Naive thymus-derived CD4-positive, alpha-beta T cell (primary cell): ENCODE measurements around the gene RHBDD2. TPM values are rescaled to one million over a fixed set of nuclear protein-coding genes. Genes with fewer than 3 reads are reported as not detected.
"Not testable (repeated sequence)": the region's sequence is repeated elsewhere in the genome, so short reads cannot be mapped to it uniquely, and the experiment has no call there.

ENCODE experiments used
- ATAC-seq: fragments of 150-1000 bp; cut with Tn5 transposase; 2 replicates; pipeline ENCODE4 v1.10.0; 2021; ENCODE audit warnings: mild to moderate bottlenecking, moderate library complexity
- CTCF ChIA-PET: fragments of 350-600 bp; sonication (Branson Sonifier 250); formaldehyde crosslinking; loops from one replicate; lab custom pipeline; 2021; ENCODE audit warnings: antibody characterized with exemption; lab: Charles Lee
- POLR2A ChIA-PET: fragments of 350-600 bp; sonication (Branson Sonifier 250); formaldehyde crosslinking; loops from one replicate; lab custom pipeline; 2021; ENCODE audit warnings: antibody characterized with exemption, inconsistent platforms; lab: Charles Lee
- DNase-seq, 9 donors: peaks; one replicate each; pipeline versions ENCODE4 v3.0.0 to v3.0.0-alpha.2; 2020 to 2022; ENCODE audit warnings: mixed read lengths in 1 of 9
- H3K27ac ChIP-seq: one replicate; pipeline ENCODE4 v1.7.0; 2013; ENCODE audit warnings: mild to moderate bottlenecking, low read depth, low read length, moderate library complexity
- H3K27me3 ChIP-seq, 2 donors: one replicate each; pipeline ENCODE4 v1.7.0; 2013; ENCODE audit warnings: low read length in 2 of 2, mild to moderate bottlenecking in 2 of 2, moderate library complexity in 2 of 2; ENCODE audit not compliant: control insufficient read depth in 2 of 2, insufficient read depth in 2 of 2
- H3K36me3 ChIP-seq, 3 experiments: 1 replicate in 2 of 3; 2 replicates in 1 of 3; pipeline ENCODE4 v1.7.0; 2013; ENCODE audit warnings: low read length in 3 of 3, mild to moderate bottlenecking in 3 of 3, moderate library complexity in 1 of 3; ENCODE audit not compliant: insufficient read depth in 3 of 3, control insufficient read depth in 2 of 3
- H3K4me1 ChIP-seq, 2 donors: one replicate each; pipeline ENCODE4 v1.7.0; 2013; ENCODE audit warnings: low read length in 2 of 2, mild to moderate bottlenecking in 2 of 2, moderate library complexity in 1 of 2; ENCODE audit not compliant: control insufficient read depth in 2 of 2, insufficient read depth in 2 of 2
- H3K4me3 ChIP-seq: 2 replicates; pipeline ENCODE4 v1.7.0; 2013; ENCODE audit warnings: mild to moderate bottlenecking, low read length
- H3K9me3 ChIP-seq, 3 experiments: 1 replicate in 2 of 3; 2 replicates in 1 of 3; pipeline ENCODE4 v1.7.0; 2013; ENCODE audit warnings: low read length in 3 of 3; ENCODE audit not compliant: control insufficient read depth in 2 of 3
- H3K27ac Mint-ChIP-seq, 9 donors: one replicate each; pipeline ENCODE4 v1.8.0; 2020 to 2022; ENCODE audit warnings: mixed read lengths in 9 of 9, mild to moderate bottlenecking in 8 of 9, moderate library complexity in 5 of 9, inconsistent platforms in 2 of 9
- H3K27me3 Mint-ChIP-seq, 5 donors: one replicate each; pipeline ENCODE4 v1.8.0; 2021 to 2022; ENCODE audit warnings: mixed read lengths in 5 of 5, mild to moderate bottlenecking in 1 of 5
- H3K36me3 Mint-ChIP-seq, 5 donors: one replicate each; pipeline ENCODE4 v1.8.0; 2020 to 2022; ENCODE audit warnings: mixed read lengths in 5 of 5, mild to moderate bottlenecking in 3 of 5, inconsistent platforms in 1 of 5
- H3K4me1 Mint-ChIP-seq, 7 donors: one replicate each; pipeline ENCODE4 v1.8.0; 2020 to 2022; ENCODE audit warnings: mixed read lengths in 7 of 7, mild to moderate bottlenecking in 3 of 7, inconsistent platforms in 1 of 7
- H3K4me3 Mint-ChIP-seq, 10 donors: one replicate each; pipeline ENCODE4 v1.8.0; 2020 to 2022; ENCODE audit warnings: mild to moderate bottlenecking in 10 of 10, mixed read lengths in 10 of 10, moderate library complexity in 6 of 10, inconsistent platforms in 2 of 10
- H3K9me3 Mint-ChIP-seq, 11 donors: one replicate each; pipeline ENCODE4 v1.8.0; 2020 to 2022; ENCODE audit warnings: mixed read lengths in 11 of 11, mild to moderate bottlenecking in 4 of 11, inconsistent platforms in 1 of 11, moderate library complexity in 1 of 11
- intact Hi-C, 2 donors: fragments of 100-400 bp; cut with micrococcal nuclease; formaldehyde crosslinking; loops; one replicate each; pipeline ENCODE4 v1.15.1; 2023
- polyA plus RNA-seq, 2 donors: library from polyadenylated mRNA; unstranded; fragments of 300-500 nt; fragmentation: Illumina TruSeq; gene quantifications; one replicate each; pipeline ENCODE4 v1.2.3, GENCODE V29; 2021
- total RNA-seq, 6 experiments: library from RNA in 5 of 6; stranded (reverse) in 5 of 6; gene quantifications; 1 replicate in 5 of 6; 2 replicates in 1 of 6; pipeline ENCODE4 v1.2.3 and lab custom pipeline; 2021 to 2026

Gene RHBDD2
- total and polyA plus RNA-seq, 7 experiments from 2014 or later, result 36.2 to 124 (median 73.6) TPM

GRCh38 chr7:75889826-75890225, 11.0 kb downstream of the RHBDD2 start:
- ATAC-seq (no peak), DNase-seq (no peak)
- ChIA-PET CTCF (no interaction called here), POLR2A (interaction anchor here (0.9 kb wide), 1 partner anchor 20 kb away, joined by 3 read pairs; no protein-coding TSS in a partner anchor)
- Histone ChIP-seq H3K4me1 (no peaks in the 10 kb centered on the region), H3K36me3 (peaks cover 0 to 45% (median 5%) of the 10 kb centered on the region in 3 experiments), H3K27ac (no peak overlapping the region), H3K27me3 (no peaks in the 10 kb centered on the region), H3K4me3 (no peak overlapping the region), H3K9me3 (no peaks in the 10 kb centered on the region)
- no peaks in the 10 kb centered on the region for H3K27me3 Mint-ChIP-seq
- no peak overlapping the region for H3K4me3 Mint-ChIP-seq
- peaks cover 0 to 17% (median 3%) of the 10 kb centered on the region in 5 donors for H3K36me3 Mint-ChIP-seq
- no peaks in the 10 kb centered on the region for H3K9me3 Mint-ChIP-seq
- H3K27ac Mint-ChIP-seq, result no peak overlapping the region
- intact Hi-C loops, result no loop called here
- peaks cover 0 to 5% (median 3%) of the 10 kb centered on the region in 7 donors for H3K4me1 Mint-ChIP-seq

GRCh38 chr7:75891237-75891636, 12.4 kb downstream of the RHBDD2 start:
- peaks cover 0 to 31% (median 3%) of the 10 kb centered on the region in 3 experiments for H3K36me3 ChIP-seq
- DNase-seq, ATAC-seq, H3K27ac ChIP-seq, H3K4me3 Mint-ChIP-seq, H3K27me3 ChIP-seq, H3K4me1 ChIP-seq, H3K4me3 ChIP-seq, intact Hi-C loops, H3K9me3 Mint-ChIP-seq, H3K27me3 Mint-ChIP-seq, CTCF ChIA-PET, H3K4me1 Mint-ChIP-seq, H3K36me3 Mint-ChIP-seq, H3K27ac Mint-ChIP-seq, H3K9me3 ChIP-seq: not testable (repeated sequence)
- POLR2A ChIA-PET, result interaction anchor here (1.0 kb wide), 1 partner anchor 25 kb away, joined by 4 read pairs; no protein-coding TSS in a partner anchor

DNA sequence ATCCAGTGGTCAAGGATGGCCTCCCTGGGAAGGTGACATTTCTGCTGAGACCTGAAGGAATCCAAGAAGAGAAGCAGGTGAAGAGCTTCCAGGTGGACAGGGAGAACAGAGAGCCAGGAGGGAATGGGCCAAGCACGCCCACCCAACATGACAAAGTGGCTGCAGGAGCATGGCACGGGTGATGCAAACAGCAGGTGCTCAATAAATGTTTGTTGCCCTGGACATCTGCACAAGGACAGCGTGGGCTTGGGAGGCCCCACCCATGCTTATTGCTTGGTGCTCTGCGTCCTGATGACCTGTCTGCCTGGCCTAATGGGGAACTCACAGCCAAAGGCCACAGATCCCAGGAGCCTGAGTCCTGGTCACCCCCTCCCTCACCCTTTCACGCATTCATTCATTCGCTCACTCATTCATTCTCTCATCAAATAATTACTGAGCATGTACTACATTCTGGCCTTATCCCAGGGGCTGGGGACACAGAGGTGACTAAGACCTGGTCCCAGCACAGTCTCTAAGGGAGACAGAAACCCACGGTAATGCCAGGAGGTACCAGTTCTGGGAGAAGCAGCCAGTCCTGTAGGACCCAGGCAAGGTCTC, 13.1 kb downstream of the RHBDD2 start:
- Mint-ChIP-seq H3K27ac (peak overlapping the region in 1 of 9 donors; percentile 14), H3K9me3 (no peaks in the 10 kb centered on the region), H3K4me1 (peaks cover 0 to 5% (median 3%) of the 10 kb centered on the region in 7 donors), H3K4me3 (no peak overlapping the region), H3K36me3 (peaks cover 0 to 9% (median 3%) of the 10 kb centered on the region in 5 donors), H3K27me3 (no peaks in the 10 kb centered on the region)
- Histone ChIP-seq H3K36me3 (peaks cover 0 to 24% (median 3%) of the 10 kb centered on the region in 3 experiments), H3K9me3 (no peaks in the 10 kb centered on the region), H3K27me3 (no peaks in the 10 kb centered on the region), H3K27ac (no peak overlapping the region), H3K4me3 (no peak overlapping the region), H3K4me1 (no peaks in the 10 kb centered on the region)
- ATAC-seq (no peak), DNase-seq (no peak)
- ChIA-PET CTCF (no interaction called here), POLR2A (no interaction called here)
- intact Hi-C loops, result no loop called here

DNA sequence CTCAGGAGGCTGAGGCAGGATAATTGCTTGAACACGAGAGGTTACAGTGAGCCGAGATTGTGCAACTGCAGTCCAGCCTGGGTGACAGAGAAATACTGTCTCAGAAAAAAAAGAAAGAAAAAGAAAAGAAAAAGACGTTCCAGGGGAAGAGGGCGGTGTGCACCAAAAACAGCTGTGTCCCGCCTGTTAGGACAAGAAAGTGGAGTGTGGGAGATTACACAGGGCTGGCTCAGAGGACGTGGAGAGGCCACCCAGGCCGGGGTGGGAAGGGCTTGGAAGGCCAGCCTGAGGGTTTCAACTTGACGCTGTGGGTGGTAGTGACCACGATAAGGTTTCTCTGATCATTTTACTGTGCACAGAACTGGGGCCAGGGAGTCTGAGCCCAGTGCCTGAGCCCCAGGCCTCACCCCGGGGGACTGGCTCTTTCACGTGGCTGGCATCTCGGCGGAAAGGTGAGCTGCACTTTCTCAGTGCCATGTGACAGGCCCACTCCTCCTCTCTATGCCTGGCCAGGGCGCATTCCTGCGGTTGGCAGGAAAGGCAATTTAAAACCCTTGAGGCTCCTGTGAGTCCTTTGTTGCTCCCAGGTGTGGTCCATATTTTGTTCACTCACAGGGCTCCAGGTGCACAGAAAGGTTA, 13.9 kb downstream of the RHBDD2 start:
- H3K27ac ChIP-seq, result no peak overlapping the region
- no peak for DNase-seq
- no peaks in the 10 kb centered on the region for H3K9me3 ChIP-seq
- Mint-ChIP-seq H3K27ac (peak overlapping the region in 3 of 9 donors; percentile 6 to 23 (median 19)), H3K36me3 (peaks cover 0 to 9% (median 3%) of the 10 kb centered on the region in 5 donors), H3K4me1 (peaks cover 0 to 5% (median 3%) of the 10 kb centered on the region in 7 donors), H3K9me3 (no peaks in the 10 kb centered on the region), H3K4me3 (no peak overlapping the region), H3K27me3 (no peaks in the 10 kb centered on the region)
- CTCF ChIA-PET, result no interaction called here
- no peak for ATAC-seq
- POLR2A ChIA-PET, result no interaction called here
- no peaks in the 10 kb centered on the region for H3K4me1 ChIP-seq
- intact Hi-C loops, result no loop called here
- no peaks in the 10 kb centered on the region for H3K27me3 ChIP-seq
- peaks cover 0 to 21% (median 3%) of the 10 kb centered on the region in 3 experiments for H3K36me3 ChIP-seq
- H3K4me3 ChIP-seq, result no peak overlapping the region

DNA sequence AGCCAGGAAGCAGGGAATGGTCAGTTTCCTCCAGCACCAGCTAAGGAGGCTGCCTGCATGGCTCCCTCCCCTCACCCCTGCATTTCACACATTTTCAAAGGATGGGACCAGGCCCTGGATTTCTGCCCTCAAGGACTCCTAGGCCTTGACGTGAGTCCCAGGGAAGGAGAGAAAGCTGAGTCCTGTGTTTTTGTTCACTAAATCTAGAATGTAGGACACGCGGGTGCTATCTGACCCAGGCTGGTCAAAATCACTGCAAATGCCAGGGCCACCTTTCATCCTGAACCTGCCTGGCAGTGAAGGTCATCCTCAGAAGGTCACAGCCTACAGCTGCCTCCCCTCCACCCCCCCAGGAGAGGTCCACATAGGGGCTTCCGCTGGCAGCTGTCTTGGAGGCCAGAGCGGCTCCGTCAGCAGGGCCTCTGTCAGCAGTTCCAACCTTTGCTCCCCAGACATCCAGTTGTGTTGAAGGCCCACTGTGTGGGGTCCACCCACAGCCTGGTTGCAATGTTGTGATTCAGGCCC, 18.0 kb downstream of the RHBDD2 start:
- H3K9me3 Mint-ChIP-seq, result no peaks in the 10 kb centered on the region
- CTCF ChIA-PET, result no interaction called here

GRCh38 chr7:75900617-75901315, 21.9 kb downstream of the RHBDD2 start:
- Mint-ChIP-seq H3K4me1 (peaks cover 0 to 2% (median 0%) of the 10 kb centered on the region in 7 donors), H3K9me3 (no peaks in the 10 kb centered on the region), H3K27ac (no peak overlapping the region), H3K4me3 (no peak overlapping the region), H3K27me3 (no peaks in the 10 kb centered on the region), H3K36me3 (no peaks in the 10 kb centered on the region)
- Histone ChIP-seq H3K9me3 (no peaks in the 10 kb centered on the region), H3K4me3 (no peak overlapping the region), H3K27ac (no peak overlapping the region), H3K4me1 (no peaks in the 10 kb centered on the region), H3K27me3 (no peaks in the 10 kb centered on the region), H3K36me3 (no peaks in the 10 kb centered on the region)
- ChIA-PET CTCF (interaction anchor here (0.6 kb wide), 1 partner anchor 16 kb away, joined by 3 read pairs; no protein-coding TSS in a partner anchor), POLR2A (interaction anchor here (0.6 to 1.2 kb wide), 2 partner anchors 14 to 76 kb away, joined by 3 to 4 read pairs; no protein-coding TSS in a partner anchor)
- no peak for DNase-seq
- no peak for ATAC-seq
- intact Hi-C loops, result no loop called here

More for the DNA sequence above, 18.0 kb downstream of the RHBDD2 start:
- H3K4me3 Mint-ChIP-seq, result no peak overlapping the region
- DNase-seq (no peak), ATAC-seq (no peak)
- Histone ChIP-seq H3K4me3 (no peak overlapping the region), H3K9me3 (no peaks in the 10 kb centered on the region), H3K4me1 (no peaks in the 10 kb centered on the region), H3K27me3 (no peaks in the 10 kb centered on the region), H3K36me3 (no peaks in the 10 kb centered on the region), H3K27ac (no peak overlapping the region)
- intact Hi-C loops, result no loop called here
- H3K4me1 Mint-ChIP-seq, result no peaks in the 10 kb centered on the region
- H3K36me3 Mint-ChIP-seq, result no peaks in the 10 kb centered on the region
- no peak overlapping the region for H3K27ac Mint-ChIP-seq
- POLR2A ChIA-PET, result interaction anchor here (1.0 to 1.2 kb wide), 2 partner anchors 17 to 18 kb away, joined by 4 read pairs; partner anchors contain the start of gene POR
- H3K27me3 Mint-ChIP-seq, result no peaks in the 10 kb centered on the region
